Measurements from ENCODE around the gene AKAIN1. TPM values are rescaled to one million over a fixed set of nuclear protein-coding genes. Genes with fewer than 3 reads are reported as not detected.

Gene AKAIN1
- polyA plus RNA-seq, 2 of the 4 experiments (the other 2 are of a cell fraction): not detected

DNA sequence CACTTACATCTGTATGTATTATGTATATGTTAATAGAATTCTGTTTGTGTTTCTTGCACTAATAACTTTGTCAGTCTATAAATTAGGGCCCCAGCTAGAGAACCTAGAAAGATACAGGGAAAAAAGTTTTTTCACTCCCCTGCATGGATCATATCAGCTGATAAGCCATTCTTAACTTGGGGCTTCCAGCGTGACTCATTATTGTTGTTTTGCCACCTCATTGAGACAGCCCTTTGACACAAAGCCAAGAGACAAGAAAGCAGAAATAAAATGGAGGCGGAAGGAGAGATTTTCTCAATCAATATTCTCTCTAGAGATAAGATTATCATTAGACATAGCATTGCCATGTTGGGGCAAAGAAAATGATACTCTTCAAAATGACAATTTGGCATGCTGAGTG, 93.4 kb downstream of the AKAIN1 start:
- Histone ChIP-seq H3K9me3 (no peaks in the 10 kb centered on the region), H3K4me2 (no peak overlapping the region), H3K27ac (no peak overlapping the region), H3K4me3 (no peak overlapping the region), H3K4me1 (no peaks in the 10 kb centered on the region)
- ChIA-PET POLR2A (no interaction called here), CTCF (no interaction called here)
- DNase-seq (ENCODE audit: low read depth in 1 of 2, low spot score in 1 of 2): no peak
- TF ChIP-seq, protein P1, sequence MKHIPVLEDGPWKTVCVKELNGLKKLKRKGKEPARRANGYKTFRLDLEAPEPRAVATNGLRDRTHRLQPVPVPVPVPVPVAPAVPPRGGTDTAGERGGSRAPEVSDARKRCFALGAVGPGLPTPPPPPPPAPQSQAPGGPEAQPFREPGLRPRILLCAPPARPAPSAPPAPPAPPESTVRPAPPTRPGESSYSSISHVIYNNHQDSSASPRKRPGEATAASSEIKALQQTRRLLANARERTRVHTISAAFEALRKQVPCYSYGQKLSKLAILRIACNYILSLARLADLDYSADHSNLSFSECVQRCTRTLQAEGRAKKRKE (CRISPR knock-in tag; IDR thresholded peaks at IDR 0.05; ENCODE audit: low read depth): no peak
- TF ChIP-seq RFX5 (IDR thresholded peaks at IDR 0.05) (no peak), KDM5A (IDR thresholded peaks at IDR 0.05) (no peak), GATA3 (IDR thresholded peaks at IDR 0.05; ENCODE audit: borderline replicate concordance) (no peak)
- FAIRE-seq: no peak
- ATAC-seq: no peak
- 0% methylated on average over 2 of the region's 2 CpGs for WGBS (ENCODE audit: missing lambda C conversion rate)

DNA sequence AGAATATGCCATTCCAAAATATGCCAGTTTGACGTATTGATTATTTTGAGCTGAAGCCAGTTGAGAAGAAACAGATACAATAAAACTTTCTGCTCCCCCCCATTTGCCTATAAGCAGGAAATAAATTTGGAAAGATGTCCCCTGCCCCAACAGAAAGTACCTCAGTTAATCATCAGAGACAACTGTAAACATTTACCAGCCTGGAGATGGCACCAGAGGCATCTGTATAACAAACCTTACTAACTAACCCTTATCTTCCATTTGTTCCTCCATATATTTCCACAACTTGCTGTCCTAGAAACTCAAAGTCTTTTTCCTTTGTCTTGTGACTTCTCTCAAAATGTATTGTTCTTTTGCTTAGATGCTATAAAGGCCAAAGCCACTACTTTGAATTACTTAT, 93.8 kb downstream of the AKAIN1 start:
- H3K4me3 ChIP-seq: no peak overlapping the region
- WGBS (ENCODE audit: missing lambda C conversion rate): 7% methylated on average over 1 of the region's 1 CpG
- H3K9me3 ChIP-seq: no peaks in the 10 kb centered on the region
- no peak for DNase-seq (ENCODE audit: low read depth in 1 of 2, low spot score in 1 of 2)
- H3K4me2 ChIP-seq: no peak overlapping the region
- no peaks in the 10 kb centered on the region for H3K4me1 ChIP-seq
- ATAC-seq: no peak
- ChIA-PET CTCF (interaction anchor here (0.6 kb wide), 1 partner anchor 27 kb away, joined by 4 read pairs; no protein-coding TSS in a partner anchor), POLR2A (no interaction called here)
- TF ChIP-seq BHLHE40 (IDR thresholded peaks at IDR 0.05; ENCODE audit: low read depth, low read length): no peak
- TF ChIP-seq RCOR1 (IDR thresholded peaks at IDR 0.05; ENCODE audit: low read depth, low read length): no peak
- no peak for TF ChIP-seq FOXS1 (CRISPR knock-in tag; IDR thresholded peaks at IDR 0.05)
- TF ChIP-seq POLR2A (IDR thresholded peaks at IDR 0.05; ENCODE audit: low read length): no peak
- TF ChIP-seq SMC3 (IDR thresholded peaks at IDR 0.05): no peak
- no peak for TF ChIP-seq FOSB (CRISPR knock-in tag; IDR thresholded peaks at IDR 0.05)
- no peak for TF ChIP-seq MAZ (IDR thresholded peaks at IDR 0.05; ENCODE audit: borderline replicate concordance, low read depth, low read length)
- TF ChIP-seq ESRRA (IDR thresholded peaks at IDR 0.05; ENCODE audit: borderline replicate concordance, low read length): no peak
- TF ChIP-seq HOXB5 (CRISPR knock-in tag; IDR thresholded peaks at IDR 0.05): no peak
- no peak for TF ChIP-seq POLR2AphosphoS2 (conservative IDR thresholded peaks at IDR 0.05; ENCODE audit: low read length)
- TF ChIP-seq CEBPB (IDR thresholded peaks at IDR 0.05): no peak
- no peak for TF ChIP-seq HOXA7 (CRISPR knock-in tag; IDR thresholded peaks at IDR 0.05)
- FAIRE-seq: no peak
- no peak overlapping the region for H3K27ac ChIP-seq

DNA sequence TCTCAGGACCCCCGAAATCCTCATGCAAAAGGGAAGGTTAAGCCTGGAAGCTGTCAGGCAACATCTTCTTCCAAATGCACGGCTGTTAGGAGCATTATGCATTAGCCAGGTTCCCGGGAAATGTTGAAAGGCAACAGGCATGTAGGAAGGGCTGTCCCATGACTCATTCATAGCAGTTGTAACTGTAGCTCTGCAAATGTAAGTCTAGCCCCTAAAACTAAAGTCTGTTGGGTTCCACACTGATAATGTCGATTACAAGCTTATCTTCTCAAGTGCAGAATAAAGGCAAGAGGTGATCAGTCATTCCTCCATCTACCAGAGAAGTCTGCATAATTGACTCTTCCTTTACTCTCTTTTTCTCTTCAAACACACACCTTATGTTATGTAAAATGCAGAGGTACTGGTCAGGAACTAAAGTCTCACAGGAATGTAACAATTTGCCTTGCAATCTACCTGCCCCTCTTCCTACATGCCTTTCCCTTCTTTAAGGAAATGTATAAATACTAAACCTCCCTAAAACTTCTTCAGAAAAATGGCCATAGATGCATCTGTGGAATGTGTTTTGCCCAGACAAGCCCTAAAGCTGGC, 99.8 kb downstream of the AKAIN1 start:
- TF ChIP-seq FOSL2 (IDR thresholded peaks at IDR 0.05) (no peak), FOSL2 (CRISPR knock-in tag; IDR thresholded peaks at IDR 0.05) (no peak), ESRRA (IDR thresholded peaks at IDR 0.05; ENCODE audit: borderline replicate concordance, low read length) (no peak), RNF2 (IDR thresholded peaks at IDR 0.05; ENCODE audit: borderline replicate concordance, low read depth) (no peak), CHD4 (IDR thresholded peaks at IDR 0.05; ENCODE audit: borderline replicate concordance) (no peak), TP53 (CRISPR knock-in tag; IDR thresholded peaks at IDR 0.05) (no peak), EHMT2 (IDR thresholded peaks at IDR 0.05; ENCODE audit: low read depth) (no peak), NR3C1 (IDR thresholded peaks at IDR 0.05) (no peak), KDM1A (IDR thresholded peaks at IDR 0.05; ENCODE audit: low read depth) (no peak), EHF (CRISPR knock-in tag; IDR thresholded peaks at IDR 0.05) (no peak), POLR2AphosphoS2 (conservative IDR thresholded peaks at IDR 0.05; ENCODE audit: low read length) (no peak), RARB (CRISPR knock-in tag; IDR thresholded peaks at IDR 0.05) (no peak), MAFK (IDR thresholded peaks at IDR 0.05; ENCODE audit: partially characterized antibody) (no peak), ZSCAN20 (CRISPR knock-in tag; IDR thresholded peaks at IDR 0.05) (no peak), POLR2A (IDR thresholded peaks at IDR 0.05; ENCODE audit: low read length) (no peak), SREBF2 (IDR thresholded peaks at IDR 0.05) (no peak), MYC (IDR thresholded peaks at IDR 0.05; ENCODE audit: borderline replicate concordance, low read length) (no peak)
- TF ChIP-seq, protein P2, sequence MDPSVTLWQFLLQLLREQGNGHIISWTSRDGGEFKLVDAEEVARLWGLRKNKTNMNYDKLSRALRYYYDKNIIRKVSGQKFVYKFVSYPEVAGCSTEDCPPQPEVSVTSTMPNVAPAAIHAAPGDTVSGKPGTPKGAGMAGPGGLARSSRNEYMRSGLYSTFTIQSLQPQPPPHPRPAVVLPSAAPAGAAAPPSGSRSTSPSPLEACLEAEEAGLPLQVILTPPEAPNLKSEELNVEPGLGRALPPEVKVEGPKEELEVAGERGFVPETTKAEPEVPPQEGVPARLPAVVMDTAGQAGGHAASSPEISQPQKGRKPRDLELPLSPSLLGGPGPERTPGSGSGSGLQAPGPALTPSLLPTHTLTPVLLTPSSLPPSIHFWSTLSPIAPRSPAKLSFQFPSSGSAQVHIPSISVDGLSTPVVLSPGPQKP (IDR thresholded peaks at IDR 0.05; ENCODE audit: low read depth, low read length): no peak
- TF ChIP-seq, protein P3, sequence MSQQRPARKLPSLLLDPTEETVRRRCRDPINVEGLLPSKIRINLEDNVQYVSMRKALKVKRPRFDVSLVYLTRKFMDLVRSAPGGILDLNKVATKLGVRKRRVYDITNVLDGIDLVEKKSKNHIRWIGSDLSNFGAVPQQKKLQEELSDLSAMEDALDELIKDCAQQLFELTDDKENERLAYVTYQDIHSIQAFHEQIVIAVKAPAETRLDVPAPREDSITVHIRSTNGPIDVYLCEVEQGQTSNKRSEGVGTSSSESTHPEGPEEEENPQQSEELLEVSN (IDR thresholded peaks at IDR 0.05; ENCODE audit: borderline replicate concordance, low read depth): no peak
- CTCF ChIA-PET: interaction anchor here (1.7 kb wide), 1 partner anchor 7 kb away, joined by 3 read pairs; no protein-coding TSS in a partner anchor
- POLR2A ChIA-PET: no interaction called here
- H3K27ac ChIP-seq: no peak overlapping the region
- no peak for FAIRE-seq
- H3K4me2 ChIP-seq: no peak overlapping the region
- no peak overlapping the region for H3K4me3 ChIP-seq
- no peaks in the 10 kb centered on the region for H3K9me3 ChIP-seq
- 0% methylated on average over 4 of the region's 4 CpGs for WGBS (ENCODE audit: missing lambda C conversion rate)
- no peak for ATAC-seq
- DNase-seq (ENCODE audit: low read depth in 1 of 2, low spot score in 1 of 2): no peak
- H3K4me1 ChIP-seq: no peaks in the 10 kb centered on the region
